MM.1S (cell line): ENCODE results near the gene PLXNA4.

Experiments
- DNase-seq: peaks from one replicate; pipeline ENCODE4 v3.0.0-alpha.2; 2015
- H2AFZ ChIP-seq: fragments of 300-600 bp; sonication (generic); 2 replicates; pipeline ENCODE4 v1.6.0; 2016; ENCODE audit warnings: antibody characterized with exemption, low read length
- H3F3A ChIP-seq: fragments of 300-600 bp; sonication (generic); 2 replicates; pipeline ENCODE4 v1.6.1; 2016; ENCODE audit warnings: mild to moderate bottlenecking, antibody characterized with exemption, low read length, moderate library complexity, mixed read lengths; ENCODE audit not compliant: insufficient read depth
- H3K27ac ChIP-seq: fragments of 300-600 bp; sonication (generic); 2 replicates; pipeline ENCODE4 v1.5.1; 2016; ENCODE audit warnings: mild to moderate bottlenecking, low read length
- H3K27me3 ChIP-seq: fragments of 300-600 bp; sonication (generic); replicated peaks from 2 replicates; pipeline ENCODE4 v1.6.0; 2016; ENCODE audit warnings: low read length; ENCODE audit not compliant: insufficient read depth
- H3K36me3 ChIP-seq: fragments of 300-600 bp; sonication (generic); replicated peaks from 2 replicates; pipeline ENCODE4 v1.6.1; 2016; ENCODE audit warnings: mild to moderate bottlenecking, low read length, mixed read lengths; ENCODE audit not compliant: insufficient read depth
- H3K4me1 ChIP-seq: fragments of 300-600 bp; sonication (generic); 2 replicates; pipeline ENCODE4 v1.6.1; 2016; ENCODE audit warnings: low read length, mixed read lengths
- H3K4me2 ChIP-seq: fragments of 300-600 bp; sonication (generic); 2 replicates; pipeline ENCODE4 v1.6.0; 2016; ENCODE audit warnings: low read depth, low read length
- H3K4me3 ChIP-seq: fragments of 300-600 bp; sonication (generic); 2 replicates; pipeline ENCODE4 v1.5.1; 2016; ENCODE audit warnings: low read length, mixed read lengths
- H3K79me2 ChIP-seq: fragments of 300-600 bp; sonication (generic); 2 replicates; pipeline ENCODE4 v1.6.1; 2016; ENCODE audit warnings: mixed run types, low read length, mixed read lengths
- H3K9ac ChIP-seq: fragments of 300-600 bp; sonication (generic); 2 replicates; pipeline ENCODE4 v1.6.1; 2016; ENCODE audit warnings: low read length, mixed read lengths
- H3K9me2 ChIP-seq: fragments of 300-600 bp; sonication (generic); replicated peaks from 2 replicates; pipeline ENCODE4 v1.6.1; 2016; ENCODE audit warnings: mild to moderate bottlenecking, low read length, mixed read lengths; ENCODE audit not compliant: insufficient read depth
- H3K9me3 ChIP-seq: fragments of 300-600 bp; sonication (generic); replicated peaks from 2 replicates; pipeline ENCODE4 v1.6.1; 2016; ENCODE audit warnings: mild to moderate bottlenecking, low read length, mixed read lengths; ENCODE audit not compliant: insufficient read depth
- H4K20me1 ChIP-seq: fragments of 300-600 bp; sonication (generic); 2 replicates; pipeline ENCODE4 v1.6.1; 2016; ENCODE audit warnings: mild to moderate bottlenecking, low read length, moderate library complexity, mixed read lengths; ENCODE audit not compliant: insufficient read depth
- CTCF ChIP-seq: fragments of 300-600 bp; sonication (generic); IDR thresholded peaks from 2 replicates; pipeline ENCODE4 v1.5.1; 2016; ENCODE audit warnings: antibody characterized with exemption, low read length, mixed read lengths
- EZH2 ChIP-seq: fragments of 300-600 bp; sonication (generic); optimal IDR thresholded peaks from 2 replicates; pipeline ENCODE3; 2017; ENCODE audit warnings: low read depth, mild to moderate bottlenecking, antibody characterized with exemption, low read length, mixed read lengths
- EZH2phosphoT487 ChIP-seq: fragments of 300-600 bp; sonication (generic); IDR thresholded peaks from 2 replicates; pipeline ENCODE4 v1.6.1; 2018; ENCODE audit warnings: antibody characterized with exemption, low read length

PLXNA4 gene

GRCh38 chr7:132220060-132220459, 356.2 kb downstream of the PLXNA4 start:
- Histone ChIP-seq H3K79me2 (no peaks in the 10 kb centered on the region), H3K4me2 (no peak overlapping the region), H4K20me1 (no peaks in the 10 kb centered on the region), H3K27ac (no peak overlapping the region), H3K9me2 (no peaks in the 10 kb centered on the region), H3F3A (no peaks in the 10 kb centered on the region), H3K4me1 (no peaks in the 10 kb centered on the region), H3K4me3 (no peak overlapping the region), H3K27me3 (no peaks in the 10 kb centered on the region), H3K9ac (no peak overlapping the region), H3K36me3 (no peaks in the 10 kb centered on the region), H3K9me3 (no peaks in the 10 kb centered on the region), H2AFZ (no peak overlapping the region)
- DNase-seq: no peak
- no peak for TF ChIP-seq CTCF
- no peak for TF ChIP-seq EZH2
- TF ChIP-seq EZH2phosphoT487: no peak

- TF ChIP-seq EZH2 (no peak), EZH2phosphoT487 (no peak), CTCF (no peak)
Observed at GRCh38 chr7:132218876-132219275, 357.4 kb downstream of the PLXNA4 start.

GRCh38 chr7:132216847-132217525, 359.3 kb downstream of the PLXNA4 start:
- H3K27me3 ChIP-seq: no peaks in the 10 kb centered on the region
- no peaks in the 10 kb centered on the region for H3K79me2 ChIP-seq
- no peaks in the 10 kb centered on the region for H4K20me1 ChIP-seq
- no peak overlapping the region for H2AFZ ChIP-seq
- H3K9me3 ChIP-seq: no peaks in the 10 kb centered on the region
- no peak overlapping the region for H3K9ac ChIP-seq
- H3K9me2 ChIP-seq: no peaks in the 10 kb centered on the region
- TF ChIP-seq EZH2phosphoT487: no peak
- TF ChIP-seq CTCF: no peak
- no peak for TF ChIP-seq EZH2
- no peak overlapping the region for H3K4me2 ChIP-seq
- H3K27ac ChIP-seq: no peak overlapping the region
- no peaks in the 10 kb centered on the region for H3K4me1 ChIP-seq
- no peaks in the 10 kb centered on the region for H3K36me3 ChIP-seq
- H3F3A ChIP-seq: no peaks in the 10 kb centered on the region
- H3K4me3 ChIP-seq: no peak overlapping the region
- no peak for DNase-seq

More at GRCh38 chr7:132218876-132219275, 357.4 kb downstream of the PLXNA4 start:
- H3K4me2 ChIP-seq: no peak overlapping the region
- H4K20me1 ChIP-seq: no peaks in the 10 kb centered on the region
- H3F3A ChIP-seq: no peaks in the 10 kb centered on the region
- no peak overlapping the region for H3K4me3 ChIP-seq
- H3K4me1 ChIP-seq: no peaks in the 10 kb centered on the region
- no peaks in the 10 kb centered on the region for H3K79me2 ChIP-seq
- no peak overlapping the region for H3K9ac ChIP-seq
- DNase-seq: no peak
- no peaks in the 10 kb centered on the region for H3K27me3 ChIP-seq
- H3K27ac ChIP-seq: no peak overlapping the region
- no peak overlapping the region for H2AFZ ChIP-seq
- no peaks in the 10 kb centered on the region for H3K9me3 ChIP-seq
- no peaks in the 10 kb centered on the region for H3K9me2 ChIP-seq
- H3K36me3 ChIP-seq: no peaks in the 10 kb centered on the region
